ENCODE measurements around the gene C1GALT1. TPM values are rescaled to one million over a fixed set of nuclear protein-coding genes. Genes with fewer than 3 reads are reported as not detected.

C1GALT1 gene
- total RNA-seq, 4 donors from 2014 or later, result 26.8 to 45.9 (median 29.4) TPM

DNA sequence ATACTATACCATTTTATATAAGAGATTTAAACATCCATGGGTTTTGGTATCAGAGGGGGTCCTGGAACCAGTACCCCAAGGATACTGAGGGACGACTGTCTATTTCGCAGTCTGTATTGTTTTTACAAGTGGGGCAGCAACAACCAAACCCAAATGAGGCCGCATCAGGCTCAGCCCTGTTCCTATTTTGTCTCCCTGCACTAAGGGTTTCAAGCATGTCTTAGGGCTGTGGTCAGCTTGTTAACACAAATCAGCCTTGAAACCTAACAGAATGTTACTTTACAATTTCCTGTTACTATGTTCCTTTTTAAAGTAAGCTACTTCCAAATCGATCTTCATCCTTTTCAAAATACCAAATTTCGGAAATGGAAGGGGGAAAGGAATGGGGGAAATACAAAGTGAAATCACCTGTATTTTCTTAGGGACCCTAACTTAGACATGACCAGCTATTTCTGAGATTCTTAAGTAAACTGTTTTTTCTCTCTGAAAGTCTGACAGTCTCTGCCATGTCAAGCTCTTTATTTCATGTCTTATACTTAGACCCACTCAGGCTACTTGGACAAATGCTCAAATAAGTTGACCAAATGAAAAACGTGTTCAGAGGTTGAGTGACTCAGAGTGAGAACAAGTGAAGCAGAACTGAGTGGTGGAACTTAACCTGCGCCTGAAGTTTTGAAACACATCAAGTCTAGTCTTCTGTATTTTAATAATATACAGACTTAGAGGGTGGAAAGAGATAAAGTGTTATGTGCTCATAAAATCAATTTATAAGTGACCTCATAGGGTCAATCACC, 75.8 kb downstream of the C1GALT1 start:
- intact Hi-C loops (cut with DNase I; ENCODE audit: low total_unique reads), result no loop called here
- TF ChIP-seq POLR2A (IDR thresholded peaks at IDR 0.05), result no peak
- TF ChIP-seq, protein P1, sequence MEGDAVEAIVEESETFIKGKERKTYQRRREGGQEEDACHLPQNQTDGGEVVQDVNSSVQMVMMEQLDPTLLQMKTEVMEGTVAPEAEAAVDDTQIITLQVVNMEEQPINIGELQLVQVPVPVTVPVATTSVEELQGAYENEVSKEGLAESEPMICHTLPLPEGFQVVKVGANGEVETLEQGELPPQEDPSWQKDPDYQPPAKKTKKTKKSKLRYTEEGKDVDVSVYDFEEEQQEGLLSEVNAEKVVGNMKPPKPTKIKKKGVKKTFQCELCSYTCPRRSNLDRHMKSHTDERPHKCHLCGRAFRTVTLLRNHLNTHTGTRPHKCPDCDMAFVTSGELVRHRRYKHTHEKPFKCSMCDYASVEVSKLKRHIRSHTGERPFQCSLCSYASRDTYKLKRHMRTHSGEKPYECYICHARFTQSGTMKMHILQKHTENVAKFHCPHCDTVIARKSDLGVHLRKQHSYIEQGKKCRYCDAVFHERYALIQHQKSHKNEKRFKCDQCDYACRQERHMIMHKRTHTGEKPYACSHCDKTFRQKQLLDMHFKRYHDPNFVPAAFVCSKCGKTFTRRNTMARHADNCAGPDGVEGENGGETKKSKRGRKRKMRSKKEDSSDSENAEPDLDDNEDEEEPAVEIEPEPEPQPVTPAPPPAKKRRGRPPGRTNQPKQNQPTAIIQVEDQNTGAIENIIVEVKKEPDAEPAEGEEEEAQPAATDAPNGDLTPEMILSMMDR (IDR thresholded peaks at IDR 0.05), result no peak

DNA sequence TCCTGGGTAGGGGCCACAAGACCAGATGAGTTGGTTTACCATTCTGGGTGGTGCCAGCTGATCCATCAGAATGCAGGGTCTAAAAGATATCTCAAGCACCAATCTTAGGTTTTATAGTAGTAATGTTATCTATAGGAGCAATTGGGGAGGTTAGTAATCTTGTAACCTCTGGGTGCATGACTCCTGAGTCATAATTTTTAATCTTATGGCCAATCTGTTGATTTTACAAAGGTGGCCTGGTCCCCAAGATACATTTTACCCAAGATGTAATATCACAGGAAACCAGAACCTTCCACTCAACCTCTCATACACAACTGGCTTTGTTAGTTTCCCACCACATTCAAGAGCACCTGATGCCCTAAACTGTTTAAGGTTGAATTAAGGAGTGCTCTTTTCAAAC, 79.5 kb downstream of the C1GALT1 start:
- no peak overlapping the region for H3K4me3 ChIP-seq (ENCODE audit: low read depth, poor library complexity, severe bottlenecking)
- intact Hi-C loops (cut with DNase I; ENCODE audit: low total_unique reads), result no loop called here
- DNase-seq (ENCODE audit: low spot score in 2 of 2), result no peak

More for the DNA sequence above, 75.8 kb downstream of the C1GALT1 start:
- DNase-seq (ENCODE audit: low spot score in 2 of 2), result no peak
- WGBS, 2 donors, result 78% methylated on average over 7 of the region's 7 CpGs
- no peak overlapping the region for H3K4me3 ChIP-seq (ENCODE audit: low read depth, poor library complexity, severe bottlenecking)

DNA sequence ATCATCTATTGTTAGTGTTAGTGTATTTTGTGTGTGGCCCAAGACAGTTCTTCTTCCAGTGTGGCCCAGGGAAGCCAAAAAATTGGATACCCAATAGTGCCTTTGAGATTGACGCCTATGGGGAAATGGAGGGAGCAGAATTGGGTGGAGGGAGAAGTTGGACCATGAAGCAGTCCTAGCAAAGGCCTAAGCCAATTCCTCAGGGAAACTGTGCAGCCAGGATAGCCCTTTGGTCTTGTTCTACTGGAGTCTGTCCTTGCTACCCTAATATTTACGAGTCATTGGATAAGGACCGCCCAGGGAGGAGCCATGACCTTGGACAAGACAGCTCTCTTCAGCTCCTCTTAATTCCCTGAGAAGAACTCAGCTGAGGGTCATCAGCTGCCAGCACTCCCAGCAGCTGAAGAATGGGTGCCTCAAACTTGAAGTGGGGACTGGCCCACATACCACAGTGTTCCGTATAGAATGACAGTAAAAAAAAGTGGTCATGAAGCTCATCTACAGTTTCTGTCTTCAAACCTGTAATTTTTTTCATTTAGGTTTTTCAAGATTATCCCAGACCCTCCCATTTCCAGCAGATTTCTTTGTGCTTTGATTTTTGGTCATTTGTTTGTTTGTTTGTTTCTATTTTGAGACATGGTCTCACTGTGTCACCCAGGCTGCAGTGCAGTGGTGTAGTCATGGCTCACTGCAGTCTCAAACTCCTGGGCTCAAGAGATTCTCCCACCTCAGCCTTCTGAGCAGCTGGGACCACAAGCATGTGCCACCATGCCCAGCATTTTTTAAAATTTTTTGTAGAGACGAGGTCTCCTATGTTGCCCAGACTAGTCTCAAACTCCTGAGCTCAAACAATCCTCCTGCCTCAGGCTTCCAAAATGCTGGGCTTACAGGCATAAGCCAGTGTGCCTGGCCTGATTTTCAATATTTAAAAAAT, 81.2 kb downstream of the C1GALT1 start:
- 84 to 88% methylated on average over 5 of the region's 5 CpGs for WGBS, 2 donors
- TF ChIP-seq POLR2A (IDR thresholded peaks at IDR 0.05), result no peak
- TF ChIP-seq, protein P1 (IDR thresholded peaks at IDR 0.05), result no peak
- H3K4me3 ChIP-seq (ENCODE audit: low read depth, poor library complexity, severe bottlenecking), result no peak overlapping the region
- DNase-seq (ENCODE audit: low spot score in 2 of 2), result no peak
- intact Hi-C loops (cut with DNase I; ENCODE audit: low total_unique reads), result no loop called here

More for the DNA sequence above, 79.5 kb downstream of the C1GALT1 start:
- TF ChIP-seq, protein P1 (IDR thresholded peaks at IDR 0.05), result no peak
- TF ChIP-seq POLR2A (IDR thresholded peaks at IDR 0.05), result no peak

DNA sequence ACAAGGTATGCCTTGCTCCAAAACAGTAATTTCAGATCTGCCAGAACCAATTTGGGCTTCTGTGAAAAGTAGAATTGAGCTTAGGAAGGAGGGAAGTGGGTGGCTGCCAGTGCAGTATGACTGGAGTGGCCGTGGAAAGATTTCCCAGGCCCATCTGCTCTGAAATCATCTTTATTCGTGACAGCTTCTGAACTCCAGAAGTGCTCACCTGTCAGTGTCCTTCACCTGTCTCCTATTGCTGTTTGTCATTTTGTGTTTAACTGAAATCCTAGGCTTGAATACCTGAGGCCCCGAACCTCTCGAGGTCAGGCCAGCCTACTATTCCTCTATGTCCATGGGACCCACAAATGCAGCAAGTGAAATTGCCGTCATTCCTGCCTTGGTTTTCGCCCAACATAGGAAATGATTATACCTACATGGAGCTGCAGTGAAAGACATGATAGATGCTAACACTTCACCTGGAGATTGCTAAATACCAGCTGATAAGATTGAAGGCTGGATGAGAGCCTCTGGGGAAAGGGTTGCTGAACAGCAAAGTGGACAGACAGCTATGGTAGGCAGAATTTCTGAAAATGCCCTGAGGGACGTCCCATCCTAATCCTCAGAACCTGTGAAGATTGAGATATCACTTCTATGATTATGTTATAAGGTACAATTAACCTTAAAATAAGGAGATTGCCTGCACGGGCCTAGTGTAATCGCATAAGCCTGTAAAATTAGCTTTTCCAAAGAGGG, 82.1 kb downstream of the C1GALT1 start:
- DNase-seq (ENCODE audit: low spot score in 2 of 2), result no peak
- TF ChIP-seq POLR2A (IDR thresholded peaks at IDR 0.05), result no peak
- TF ChIP-seq, protein P1 (IDR thresholded peaks at IDR 0.05), result no peak
- intact Hi-C loops (cut with DNase I; ENCODE audit: low total_unique reads), result no loop called here
- WGBS, 2 donors, result 86 to 94% methylated on average over 9 of the region's 9 CpGs
- H3K4me3 ChIP-seq (ENCODE audit: low read depth, poor library complexity, severe bottlenecking), result no peak overlapping the region

Data from lower leg skin (tissue), 4 donors.